ENCODE results near the gene LGI4.

LGI4 gene

DNA sequence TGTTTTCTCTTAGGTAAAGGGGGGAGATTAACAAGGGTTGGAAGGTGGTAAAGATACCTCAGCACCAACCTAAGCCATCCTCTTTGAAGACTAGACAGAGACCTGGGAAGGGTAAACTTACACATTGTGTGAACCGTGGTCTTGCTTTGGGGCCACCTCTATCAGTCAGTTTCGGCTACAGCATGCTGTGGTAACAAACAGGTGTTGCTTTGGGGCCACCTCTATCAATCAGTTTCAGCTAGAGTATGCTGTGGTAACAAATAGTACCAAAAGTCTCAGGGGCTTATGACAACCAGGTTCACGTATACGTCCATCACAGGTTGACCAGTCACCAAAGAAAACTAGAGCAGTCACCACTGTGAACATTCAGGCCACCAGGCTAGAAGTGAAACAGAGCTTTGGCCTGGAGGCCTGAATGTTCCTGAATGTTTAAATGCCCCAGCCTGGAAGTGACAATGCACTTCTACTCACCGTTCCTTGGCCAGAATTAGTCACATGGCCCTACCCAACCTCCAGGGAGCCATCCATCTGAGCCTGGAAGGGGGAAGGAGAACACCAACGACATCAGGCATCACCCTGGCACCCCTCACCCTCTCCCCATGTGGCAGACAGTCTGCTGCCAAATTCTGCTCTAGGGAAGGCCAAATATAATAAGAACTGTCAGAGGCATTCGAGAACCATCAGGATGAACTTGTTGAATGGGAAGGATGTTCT is 12.0 kb upstream of the LGI4 start:
- ATAC-seq, result no peak
- TF ChIP-seq, protein P1, sequence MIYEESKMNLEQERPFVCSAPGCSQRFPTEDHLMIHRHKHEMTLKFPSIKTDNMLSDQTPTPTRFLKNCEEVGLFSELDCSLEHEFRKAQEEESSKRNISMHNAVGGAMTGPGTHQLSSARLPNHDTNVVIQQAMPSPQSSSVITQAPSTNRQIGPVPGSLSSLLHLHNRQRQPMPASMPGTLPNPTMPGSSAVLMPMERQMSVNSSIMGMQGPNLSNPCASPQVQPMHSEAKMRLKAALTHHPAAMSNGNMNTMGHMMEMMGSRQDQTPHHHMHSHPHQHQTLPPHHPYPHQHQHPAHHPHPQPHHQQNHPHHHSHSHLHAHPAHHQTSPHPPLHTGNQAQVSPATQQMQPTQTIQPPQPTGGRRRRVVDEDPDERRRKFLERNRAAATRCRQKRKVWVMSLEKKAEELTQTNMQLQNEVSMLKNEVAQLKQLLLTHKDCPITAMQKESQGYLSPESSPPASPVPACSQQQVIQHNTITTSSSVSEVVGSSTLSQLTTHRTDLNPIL (CRISPR knock-in tag; IDR thresholded peaks at IDR 0.05; ENCODE audit: low read depth), result no peak
- no peak for TF ChIP-seq SNAI2 (CRISPR knock-in tag; IDR thresholded peaks at IDR 0.05)
- TF ChIP-seq PPARA (CRISPR knock-in tag; IDR thresholded peaks at IDR 0.05; ENCODE audit: borderline replicate concordance), result no peak
- no peak for TF ChIP-seq ZNF8 (CRISPR knock-in tag; IDR thresholded peaks at IDR 0.05)
- no peak for TF ChIP-seq POU6F1 (CRISPR knock-in tag; IDR thresholded peaks at IDR 0.05; ENCODE audit: borderline replicate concordance, low read depth)
- no peak for TF ChIP-seq ZNF565 (CRISPR knock-in tag; conservative IDR thresholded peaks at IDR 0.05; ENCODE audit: low read depth)
- TF ChIP-seq ESRRG (CRISPR knock-in tag; IDR thresholded peaks at IDR 0.05), result no peak
- TF ChIP-seq ISL1 (CRISPR knock-in tag; IDR thresholded peaks at IDR 0.05), result no peak
- no peak for TF ChIP-seq BACH2 (CRISPR knock-in tag; IDR thresholded peaks at IDR 0.05; ENCODE audit: borderline replicate concordance)
- no peak for TF ChIP-seq PATZ1 (CRISPR knock-in tag; IDR thresholded peaks at IDR 0.05; ENCODE audit: borderline replicate concordance)
- TF ChIP-seq ZNF70 (CRISPR knock-in tag; IDR thresholded peaks at IDR 0.05), result no peak
- no peak for TF ChIP-seq GLIS3 (CRISPR knock-in tag; IDR thresholded peaks at IDR 0.05)
- TF ChIP-seq, protein P2, sequence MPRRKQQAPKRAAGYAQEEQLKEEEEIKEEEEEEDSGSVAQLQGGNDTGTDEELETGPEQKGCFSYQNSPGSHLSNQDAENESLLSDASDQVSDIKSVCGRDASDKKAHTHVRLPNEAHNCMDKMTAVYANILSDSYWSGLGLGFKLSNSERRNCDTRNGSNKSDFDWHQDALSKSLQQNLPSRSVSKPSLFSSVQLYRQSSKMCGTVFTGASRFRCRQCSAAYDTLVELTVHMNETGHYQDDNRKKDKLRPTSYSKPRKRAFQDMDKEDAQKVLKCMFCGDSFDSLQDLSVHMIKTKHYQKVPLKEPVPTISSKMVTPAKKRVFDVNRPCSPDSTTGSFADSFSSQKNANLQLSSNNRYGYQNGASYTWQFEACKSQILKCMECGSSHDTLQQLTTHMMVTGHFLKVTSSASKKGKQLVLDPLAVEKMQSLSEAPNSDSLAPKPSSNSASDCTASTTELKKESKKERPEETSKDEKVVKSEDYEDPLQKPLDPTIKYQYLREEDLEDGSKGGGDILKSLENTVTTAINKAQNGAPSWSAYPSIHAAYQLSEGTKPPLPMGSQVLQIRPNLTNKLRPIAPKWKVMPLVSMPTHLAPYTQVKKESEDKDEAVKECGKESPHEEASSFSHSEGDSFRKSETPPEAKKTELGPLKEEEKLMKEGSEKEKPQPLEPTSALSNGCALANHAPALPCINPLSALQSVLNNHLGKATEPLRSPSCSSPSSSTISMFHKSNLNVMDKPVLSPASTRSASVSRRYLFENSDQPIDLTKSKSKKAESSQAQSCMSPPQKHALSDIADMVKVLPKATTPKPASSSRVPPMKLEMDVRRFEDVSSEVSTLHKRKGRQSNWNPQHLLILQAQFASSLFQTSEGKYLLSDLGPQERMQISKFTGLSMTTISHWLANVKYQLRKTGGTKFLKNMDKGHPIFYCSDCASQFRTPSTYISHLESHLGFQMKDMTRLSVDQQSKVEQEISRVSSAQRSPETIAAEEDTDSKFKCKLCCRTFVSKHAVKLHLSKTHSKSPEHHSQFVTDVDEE (CRISPR knock-in tag; IDR thresholded peaks at IDR 0.05), result no peak
- no peak for TF ChIP-seq ARNTL (CRISPR knock-in tag; IDR thresholded peaks at IDR 0.05; ENCODE audit: borderline replicate concordance, low read depth)
- TF ChIP-seq TOX (CRISPR knock-in tag; IDR thresholded peaks at IDR 0.05; ENCODE audit: borderline replicate concordance), result no peak
- TF ChIP-seq RARB (CRISPR knock-in tag; IDR thresholded peaks at IDR 0.05), result no peak
- no peak for TF ChIP-seq TCF4 (CRISPR knock-in tag; IDR thresholded peaks at IDR 0.05; ENCODE audit: borderline replicate concordance)
- TF ChIP-seq ZC3H10 (CRISPR knock-in tag; IDR thresholded peaks at IDR 0.05), result no peak
- TF ChIP-seq ZFP3 (CRISPR knock-in tag; IDR thresholded peaks at IDR 0.05), result no peak
- no peak for TF ChIP-seq CSRNP3 (CRISPR knock-in tag; IDR thresholded peaks at IDR 0.05)

GRCh38 chr19:35144600-35145436 is 10.0 kb upstream of the LGI4 start:
- ATAC-seq, result no peak
- TF ChIP-seq TCF4 (CRISPR knock-in tag; IDR thresholded peaks at IDR 0.05; ENCODE audit: borderline replicate concordance), result no peak
- TF ChIP-seq OSR1 (CRISPR knock-in tag; IDR thresholded peaks at IDR 0.05), result no peak
- no peak for TF ChIP-seq ZNF8 (CRISPR knock-in tag; IDR thresholded peaks at IDR 0.05)
- no peak for TF ChIP-seq PPARA (CRISPR knock-in tag; IDR thresholded peaks at IDR 0.05; ENCODE audit: borderline replicate concordance)
- no peak for TF ChIP-seq CSDC2 (CRISPR knock-in tag; IDR thresholded peaks at IDR 0.05)
- no peak for TF ChIP-seq RARB (CRISPR knock-in tag; IDR thresholded peaks at IDR 0.05)
- TF ChIP-seq ESRRG (CRISPR knock-in tag; IDR thresholded peaks at IDR 0.05), result no peak
- TF ChIP-seq ZFP3 (CRISPR knock-in tag; IDR thresholded peaks at IDR 0.05), result no peak
- TF ChIP-seq, protein P1 (CRISPR knock-in tag; IDR thresholded peaks at IDR 0.05; ENCODE audit: low read depth), result no peak
- TF ChIP-seq BACH2 (CRISPR knock-in tag; IDR thresholded peaks at IDR 0.05; ENCODE audit: borderline replicate concordance), result no peak
- TF ChIP-seq, protein P2 (CRISPR knock-in tag; IDR thresholded peaks at IDR 0.05), result no peak
- TF ChIP-seq ZNF565 (CRISPR knock-in tag; conservative IDR thresholded peaks at IDR 0.05; ENCODE audit: low read depth), result no peak
- TF ChIP-seq SNAI2 (CRISPR knock-in tag; IDR thresholded peaks at IDR 0.05), result no peak
- TF ChIP-seq ZFP30 (CRISPR knock-in tag; IDR thresholded peaks at IDR 0.05), result no peak
- TF ChIP-seq ZC3H10 (CRISPR knock-in tag; IDR thresholded peaks at IDR 0.05), result no peak
- no peak for TF ChIP-seq TOX (CRISPR knock-in tag; IDR thresholded peaks at IDR 0.05; ENCODE audit: borderline replicate concordance)
- TF ChIP-seq ISL1 (CRISPR knock-in tag; IDR thresholded peaks at IDR 0.05), result no peak
- no peak for TF ChIP-seq GLIS3 (CRISPR knock-in tag; IDR thresholded peaks at IDR 0.05)
